Measurements from ENCODE around the gene SEMA5B. TPM values are rescaled to one million over a fixed set of nuclear protein-coding genes. Genes with fewer than 3 reads are reported as not detected.

Gene SEMA5B
- total RNA-seq, 1 experiment from 2014 or later = not detected

DNA sequence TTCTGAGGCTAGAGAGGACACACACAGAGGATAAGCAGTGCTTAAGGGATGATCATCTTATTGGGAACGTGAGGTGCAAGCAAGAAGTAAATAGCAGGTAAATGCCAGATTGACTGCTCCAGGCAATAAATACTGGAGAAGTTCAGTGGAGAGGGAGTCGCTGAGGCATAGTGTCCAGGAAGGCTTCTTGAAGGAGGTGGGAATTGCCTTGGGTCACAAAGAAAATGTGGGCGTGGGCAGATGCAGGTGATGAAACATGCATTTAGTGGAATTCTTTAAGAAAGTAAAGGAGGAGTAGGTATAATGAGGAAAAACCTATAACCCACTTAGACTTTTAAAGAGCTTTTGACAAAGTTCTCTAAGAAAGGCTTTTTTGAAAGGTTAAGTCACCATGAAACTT, 7.4 kb upstream of the SEMA5B start:
- BruUV-seq (replicated peaks) = no TSS peak

DNA sequence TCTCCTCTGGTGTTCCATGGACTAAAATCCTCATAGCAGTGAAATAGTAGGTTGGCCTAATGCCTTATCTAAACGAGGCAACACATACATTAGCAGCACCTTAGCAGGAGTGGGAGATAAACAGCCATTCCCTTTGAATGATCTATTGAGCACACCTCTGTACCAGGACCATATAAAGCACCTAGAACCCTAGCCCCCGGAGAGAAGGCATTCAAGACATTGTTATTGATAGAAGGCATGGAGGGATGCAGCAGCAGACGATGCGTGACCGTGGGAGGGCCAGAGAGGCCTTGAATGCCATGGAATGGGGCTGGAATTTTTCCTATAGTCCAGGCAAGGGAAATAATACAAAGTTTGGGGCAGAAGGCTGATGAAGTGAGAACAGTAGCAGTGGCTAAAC, 6.6 kb upstream of the SEMA5B start:
- no peak for DNase-seq (ENCODE audit: unreplicated experiment)
- intact Hi-C loops (cut with micrococcal nuclease) = no loop called here
- peaks cover 14% of the 10 kb centered on the region for H3K27me3 Mint-ChIP-seq (ENCODE audit: insufficient read depth, unreplicated experiment)
- no TSS peak for BruUV-seq (replicated peaks)
- ChIA-PET CTCF (no interaction called here), POLR2A (no interaction called here)
- H3K4me1 Mint-ChIP-seq (ENCODE audit: insufficient read depth, unreplicated experiment) = peaks cover 19% of the 10 kb centered on the region
- no peaks in the 10 kb centered on the region for H3K36me3 Mint-ChIP-seq (ENCODE audit: insufficient read depth, unreplicated experiment)
- TF ChIP-seq, protein P1, sequence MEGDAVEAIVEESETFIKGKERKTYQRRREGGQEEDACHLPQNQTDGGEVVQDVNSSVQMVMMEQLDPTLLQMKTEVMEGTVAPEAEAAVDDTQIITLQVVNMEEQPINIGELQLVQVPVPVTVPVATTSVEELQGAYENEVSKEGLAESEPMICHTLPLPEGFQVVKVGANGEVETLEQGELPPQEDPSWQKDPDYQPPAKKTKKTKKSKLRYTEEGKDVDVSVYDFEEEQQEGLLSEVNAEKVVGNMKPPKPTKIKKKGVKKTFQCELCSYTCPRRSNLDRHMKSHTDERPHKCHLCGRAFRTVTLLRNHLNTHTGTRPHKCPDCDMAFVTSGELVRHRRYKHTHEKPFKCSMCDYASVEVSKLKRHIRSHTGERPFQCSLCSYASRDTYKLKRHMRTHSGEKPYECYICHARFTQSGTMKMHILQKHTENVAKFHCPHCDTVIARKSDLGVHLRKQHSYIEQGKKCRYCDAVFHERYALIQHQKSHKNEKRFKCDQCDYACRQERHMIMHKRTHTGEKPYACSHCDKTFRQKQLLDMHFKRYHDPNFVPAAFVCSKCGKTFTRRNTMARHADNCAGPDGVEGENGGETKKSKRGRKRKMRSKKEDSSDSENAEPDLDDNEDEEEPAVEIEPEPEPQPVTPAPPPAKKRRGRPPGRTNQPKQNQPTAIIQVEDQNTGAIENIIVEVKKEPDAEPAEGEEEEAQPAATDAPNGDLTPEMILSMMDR (IDR thresholded peaks at IDR 0.05; ENCODE audit: unreplicated experiment) = no peak
- no peak overlapping the region for H3K4me3 Mint-ChIP-seq (ENCODE audit: unreplicated experiment)
- no peaks in the 10 kb centered on the region for H3K9me3 Mint-ChIP-seq (ENCODE audit: unreplicated experiment)
- H3K27ac Mint-ChIP-seq (ENCODE audit: low read depth, unreplicated experiment) = no peak overlapping the region

More for the DNA sequence above, 7.4 kb upstream of the SEMA5B start:
- ChIA-PET CTCF (interaction anchor here (0.6 to 1.0 kb wide), 2 partner anchors 91 to 92 kb away, joined by 3 read pairs; no protein-coding TSS in a partner anchor), POLR2A (no interaction called here)
- no peak overlapping the region for H3K27ac Mint-ChIP-seq (ENCODE audit: low read depth, unreplicated experiment)
- H3K36me3 Mint-ChIP-seq (ENCODE audit: insufficient read depth, unreplicated experiment) = no peaks in the 10 kb centered on the region
- H3K27me3 Mint-ChIP-seq (ENCODE audit: insufficient read depth, unreplicated experiment) = peaks cover 14% of the 10 kb centered on the region
- TF ChIP-seq, protein P1 (IDR thresholded peaks at IDR 0.05; ENCODE audit: unreplicated experiment) = no peak
- peak; percentile 45 for DNase-seq (ENCODE audit: unreplicated experiment)
- peaks cover 19% of the 10 kb centered on the region for H3K4me1 Mint-ChIP-seq (ENCODE audit: insufficient read depth, unreplicated experiment)
- intact Hi-C loops (cut with micrococcal nuclease) = no loop called here
- no peak overlapping the region for H3K4me3 Mint-ChIP-seq (ENCODE audit: unreplicated experiment)
- no peaks in the 10 kb centered on the region for H3K9me3 Mint-ChIP-seq (ENCODE audit: unreplicated experiment)

DNA sequence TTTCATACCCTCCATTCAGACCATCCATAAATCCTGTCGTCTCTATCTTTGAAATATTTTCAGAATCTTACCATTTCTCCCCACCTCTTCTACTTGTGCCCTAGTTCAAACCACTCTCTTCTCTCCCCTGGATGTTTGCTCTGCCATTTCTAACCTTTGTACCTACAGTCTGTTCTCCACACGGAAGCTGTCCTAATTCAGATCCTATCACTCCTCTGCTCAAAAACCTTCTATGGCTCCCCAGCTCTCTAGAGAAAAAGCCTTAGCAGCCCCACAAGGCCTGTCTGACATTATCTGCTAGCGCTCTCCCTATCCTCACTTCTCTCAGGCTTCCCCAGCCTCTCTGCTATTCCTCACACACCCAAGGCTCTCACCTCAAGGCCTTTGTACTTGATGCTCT, 4.5 kb upstream of the SEMA5B start:
- intact Hi-C loops (cut with micrococcal nuclease) = no loop called here

GRCh38 chr3:123031051-123031450, 3.5 kb upstream of the SEMA5B start:
- TF ChIP-seq, protein P1 (IDR thresholded peaks at IDR 0.05; ENCODE audit: unreplicated experiment) = no peak
- no TSS peak for BruUV-seq (replicated peaks)
- Mint-ChIP-seq H3K36me3 (ENCODE audit: insufficient read depth, unreplicated experiment) (no peaks in the 10 kb centered on the region), H3K27me3 (ENCODE audit: insufficient read depth, unreplicated experiment) (peaks cover 27% of the 10 kb centered on the region), H3K4me3 (ENCODE audit: unreplicated experiment) (no peak overlapping the region), H3K27ac (ENCODE audit: low read depth, unreplicated experiment) (no peak overlapping the region), H3K4me1 (ENCODE audit: insufficient read depth, unreplicated experiment) (peaks cover 14% of the 10 kb centered on the region), H3K9me3 (ENCODE audit: unreplicated experiment) (no peaks in the 10 kb centered on the region)
- intact Hi-C loops (cut with micrococcal nuclease) = no loop called here
- ChIA-PET POLR2A (interaction anchor here (1.2 to 1.5 kb wide), 2 partner anchors 163 to 174 kb away, joined by 3 read pairs; no protein-coding TSS in a partner anchor), CTCF (interaction anchor here (0.9 to 6.2 kb wide), 8 partner anchors 10 to 272 kb away, joined by 3 to 89 read pairs (median 8); partner anchors contain the start of gene PDIA5)
- no peak for DNase-seq (ENCODE audit: unreplicated experiment)

More for the DNA sequence above, 4.5 kb upstream of the SEMA5B start:
- H3K27ac Mint-ChIP-seq (ENCODE audit: low read depth, unreplicated experiment) = no peak overlapping the region
- no peaks in the 10 kb centered on the region for H3K36me3 Mint-ChIP-seq (ENCODE audit: insufficient read depth, unreplicated experiment)
- TF ChIP-seq, protein P1 (IDR thresholded peaks at IDR 0.05; ENCODE audit: unreplicated experiment) = no peak
- ChIA-PET CTCF (interaction anchor here (0.6 to 6.2 kb wide), 6 partner anchors 9 to 784 kb away, joined by 3 to 89 read pairs (median 4); partner anchors contain the start of gene PDIA5), POLR2A (interaction anchor here (0.6 to 1.5 kb wide), 2 partner anchors 175 to 263 kb away, joined by 3 read pairs; no protein-coding TSS in a partner anchor)
- no TSS peak for BruUV-seq (replicated peaks)
- H3K4me1 Mint-ChIP-seq (ENCODE audit: insufficient read depth, unreplicated experiment) = peaks cover 21% of the 10 kb centered on the region
- H3K27me3 Mint-ChIP-seq (ENCODE audit: insufficient read depth, unreplicated experiment) = peaks cover 17% of the 10 kb centered on the region
- H3K4me3 Mint-ChIP-seq (ENCODE audit: unreplicated experiment) = no peak overlapping the region
- no peak for DNase-seq (ENCODE audit: unreplicated experiment)
- H3K9me3 Mint-ChIP-seq (ENCODE audit: unreplicated experiment) = no peaks in the 10 kb centered on the region

All from MCF 10A (cell line).